Suprapubic skin (tissue), 4 donors: ENCODE results near the gene ARMH3. TPM values are rescaled to one million over a fixed set of nuclear protein-coding genes. Genes with fewer than 3 reads are reported as not detected.
"Not testable (repeated sequence)": the region's sequence is repeated elsewhere in the genome, so short reads cannot be mapped to it uniquely, and the experiment has no call there.

Source experiments
- DNase-seq, 2 donors: peaks; one replicate each; pipeline ENCODE4 v3.0.0-alpha.2; 2019; ENCODE audit warnings: low spot score in 2 of 2
- H3K27ac ChIP-seq: fragments of 200-600 bp; sonication (generic); one replicate; pipeline ENCODE4 v1.5.1; 2019
- H3K27me3 ChIP-seq: fragments of 200-600 bp; sonication (generic); one replicate; pipeline ENCODE4 v1.5.1; 2019
- H3K36me3 ChIP-seq: fragments of 200-600 bp; sonication (generic); one replicate; pipeline ENCODE4 v1.5.1; 2019
- H3K4me1 ChIP-seq: fragments of 200-600 bp; sonication (generic); one replicate; pipeline ENCODE4 v1.5.1; 2019
- H3K4me3 ChIP-seq: fragments of 200-600 bp; sonication (generic); one replicate; pipeline ENCODE4 v1.5.1; 2019; ENCODE audit warnings: mild to moderate bottlenecking
- H3K9me3 ChIP-seq: fragments of 200-600 bp; sonication (generic); one replicate; pipeline ENCODE4 v1.5.1; 2019
- EP300 ChIP-seq: sonication (generic); formaldehyde crosslinking; IDR thresholded peaks from one replicate; pipeline ENCODE4 v1.6.1; 2017; ENCODE audit warnings: antibody characterized with exemption
- POLR2A ChIP-seq, 2 donors: fragments of 450-650 bp; IDR thresholded peaks; one replicate each; pipeline ENCODE4 v1.6.1; 2017; ENCODE audit warnings: antibody characterized with exemption in 2 of 2, mild to moderate bottlenecking in 2 of 2, moderate library complexity in 2 of 2
- POLR2AphosphoS5 ChIP-seq, 3 donors: sonication (generic); formaldehyde crosslinking; IDR thresholded peaks; one replicate each; pipeline ENCODE4 v1.6.1; 2017; ENCODE audit warnings: antibody characterized with exemption in 3 of 3
- WGBS: methylation state at CpG from one replicate; pipeline ENCODE4 v1.1.5; 2018; 5-methylcytosine and 5-hydroxymethylcytosine counted together
- total RNA-seq, 4 donors: library from RNA; depleted of rRNA; stranded (reverse); fragments of >200 nt; gene quantifications; one replicate each; pipeline ENCODE4 v1.1.0, GENCODE V29; 2016
- TF ChIP-seq, protein P1 (sequence below), 2 donors: fragments of 200-600 bp in 1 of 2; fragments of 450-650 bp in 1 of 2; sonication (generic) in 1 of 2; IDR thresholded peaks; one replicate each; pipeline ENCODE4 v1.5.1; 2016 to 2019; ENCODE audit warnings: antibody characterized with exemption in 2 of 2, mild to moderate bottlenecking in 1 of 2, moderate library complexity in 1 of 2

The ARMH3 gene
- total RNA-seq, 4 donors from 2014 or later, result 12.1 to 25.7 (median 20.4) TPM

DNA sequence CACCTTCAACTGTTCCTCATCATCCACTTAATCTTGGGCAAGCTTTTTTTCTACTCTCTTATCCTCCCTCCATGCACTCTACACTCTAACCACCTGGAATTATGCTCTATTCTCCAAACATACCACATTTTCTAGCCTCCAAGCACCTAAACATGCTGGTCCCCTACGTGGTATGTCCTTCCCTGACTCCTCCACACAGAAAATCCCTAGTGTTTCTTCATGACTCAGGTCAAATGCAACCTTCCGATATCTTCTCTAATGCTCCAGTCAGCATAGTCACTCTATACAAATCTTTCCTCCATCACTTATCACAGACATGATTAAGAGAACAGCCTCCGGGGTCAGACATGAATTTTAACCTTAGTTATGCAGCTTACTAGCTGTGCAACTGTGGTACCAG, 68.8 kb downstream of the ARMH3 start:
- TF ChIP-seq, protein P1, sequence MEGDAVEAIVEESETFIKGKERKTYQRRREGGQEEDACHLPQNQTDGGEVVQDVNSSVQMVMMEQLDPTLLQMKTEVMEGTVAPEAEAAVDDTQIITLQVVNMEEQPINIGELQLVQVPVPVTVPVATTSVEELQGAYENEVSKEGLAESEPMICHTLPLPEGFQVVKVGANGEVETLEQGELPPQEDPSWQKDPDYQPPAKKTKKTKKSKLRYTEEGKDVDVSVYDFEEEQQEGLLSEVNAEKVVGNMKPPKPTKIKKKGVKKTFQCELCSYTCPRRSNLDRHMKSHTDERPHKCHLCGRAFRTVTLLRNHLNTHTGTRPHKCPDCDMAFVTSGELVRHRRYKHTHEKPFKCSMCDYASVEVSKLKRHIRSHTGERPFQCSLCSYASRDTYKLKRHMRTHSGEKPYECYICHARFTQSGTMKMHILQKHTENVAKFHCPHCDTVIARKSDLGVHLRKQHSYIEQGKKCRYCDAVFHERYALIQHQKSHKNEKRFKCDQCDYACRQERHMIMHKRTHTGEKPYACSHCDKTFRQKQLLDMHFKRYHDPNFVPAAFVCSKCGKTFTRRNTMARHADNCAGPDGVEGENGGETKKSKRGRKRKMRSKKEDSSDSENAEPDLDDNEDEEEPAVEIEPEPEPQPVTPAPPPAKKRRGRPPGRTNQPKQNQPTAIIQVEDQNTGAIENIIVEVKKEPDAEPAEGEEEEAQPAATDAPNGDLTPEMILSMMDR (IDR thresholded peaks at IDR 0.05), result no peak
- TF ChIP-seq POLR2A (IDR thresholded peaks at IDR 0.05) (no peak), EP300 (no peak)
- WGBS, result 62% methylated on average over 3 of the region's 3 CpGs
- Histone ChIP-seq H3K27me3 (no peaks in the 10 kb centered on the region), H3K36me3 (peaks cover 90% of the 10 kb centered on the region), H3K27ac (no peak overlapping the region), H3K4me1 (no peaks in the 10 kb centered on the region), H3K9me3 (no peaks in the 10 kb centered on the region), H3K4me3 (no peak overlapping the region)
- no peak for DNase-seq

DNA sequence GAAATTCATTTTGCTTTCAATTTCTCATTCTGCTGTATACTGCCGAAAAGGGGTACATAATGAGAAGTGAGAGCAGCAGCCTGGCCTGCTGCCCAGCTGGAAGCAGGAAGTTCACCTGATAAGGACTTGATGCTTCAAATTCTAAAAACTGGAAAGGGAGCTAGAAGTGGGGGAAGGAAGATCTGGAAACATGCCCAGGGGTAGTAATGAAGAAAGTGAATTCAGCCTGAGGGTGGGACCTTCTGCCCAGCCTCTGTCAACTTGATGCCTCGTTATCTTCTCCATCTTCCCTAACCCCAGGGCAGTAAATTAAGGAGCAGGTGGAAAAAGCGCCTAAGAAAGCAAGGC, 69.4 kb downstream of the ARMH3 start:
- 44% methylated on average over 3 of the region's 3 CpGs for WGBS
- Histone ChIP-seq H3K4me3 (no peak overlapping the region), H3K36me3 (peaks cover 86% of the 10 kb centered on the region), H3K9me3 (no peaks in the 10 kb centered on the region), H3K27me3 (no peaks in the 10 kb centered on the region), H3K27ac (no peak overlapping the region), H3K4me1 (no peaks in the 10 kb centered on the region)
- TF ChIP-seq, protein P1 (IDR thresholded peaks at IDR 0.05), result no peak
- TF ChIP-seq POLR2AphosphoS5 (IDR thresholded peaks at IDR 0.05), result no peak
- TF ChIP-seq POLR2A (IDR thresholded peaks at IDR 0.05), result no peak
- no peak for DNase-seq

DNA sequence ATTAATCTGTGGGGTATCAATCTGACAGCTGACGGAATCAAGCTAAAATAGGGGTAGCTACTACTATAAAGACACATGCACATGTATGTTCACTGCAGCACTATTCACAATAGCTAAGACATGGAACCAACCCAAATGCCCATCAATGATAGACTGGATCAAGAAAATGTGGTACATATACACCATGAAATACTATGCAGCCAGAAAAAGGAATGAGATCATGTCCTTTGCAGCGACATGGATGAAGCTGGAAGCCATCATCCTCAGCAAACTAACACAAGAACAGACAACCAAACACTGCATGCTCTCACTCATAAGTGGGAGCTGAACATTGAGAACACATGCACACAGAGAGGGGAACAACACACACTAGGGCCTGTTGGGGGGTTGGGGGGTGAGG, 75.3 kb downstream of the ARMH3 start:
- not testable (repeated sequence) for H3K27me3 ChIP-seq, H3K4me3 ChIP-seq, H3K27ac ChIP-seq, H3K9me3 ChIP-seq, DNase-seq, H3K4me1 ChIP-seq
- 98% methylated on average over 2 of the region's 2 CpGs for WGBS
- peaks cover 47% of the 10 kb centered on the region for H3K36me3 ChIP-seq

DNA sequence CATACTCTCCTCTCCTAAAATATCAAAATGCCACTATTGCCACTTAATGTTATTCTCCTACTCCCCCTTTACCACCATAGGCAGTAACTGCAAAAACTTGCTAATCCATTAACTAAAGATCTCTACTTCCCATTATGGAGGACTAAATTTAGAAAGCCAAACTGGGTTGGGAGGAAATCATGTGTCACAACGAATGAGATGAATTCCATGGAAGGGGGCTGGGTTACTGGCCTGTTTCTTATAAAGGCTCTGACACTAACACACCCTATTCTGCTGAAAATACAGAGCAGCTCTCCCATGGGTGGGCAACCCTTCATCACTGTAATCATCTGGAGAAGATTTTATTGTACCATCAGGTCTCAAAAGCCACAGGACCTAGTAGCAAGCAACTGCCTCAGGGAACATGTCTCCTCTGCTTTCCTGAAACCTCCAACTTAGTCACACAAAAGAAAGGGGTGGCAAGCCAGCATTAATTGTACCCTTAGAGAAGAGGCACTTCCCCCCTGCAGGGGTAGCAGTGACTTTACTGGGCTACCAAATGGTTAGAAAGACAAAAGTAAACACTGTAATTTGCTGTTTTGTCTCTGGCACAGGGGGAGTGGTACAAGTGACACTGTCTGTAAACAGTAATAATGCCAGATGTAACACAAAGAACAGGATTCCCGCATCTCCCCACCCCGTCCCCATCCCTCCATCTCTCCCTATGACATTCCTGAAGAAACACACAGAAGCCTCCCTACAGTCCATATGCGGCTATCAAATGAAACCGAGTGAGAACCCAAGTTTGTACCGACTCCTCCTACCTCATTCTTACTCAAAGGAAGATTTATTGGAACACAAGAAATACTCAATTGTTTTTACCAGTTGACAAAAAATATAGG, 81.6 kb downstream of the ARMH3 start:
- Histone ChIP-seq H3K27me3 (no peaks in the 10 kb centered on the region), H3K4me3 (no peak overlapping the region), H3K4me1 (no peaks in the 10 kb centered on the region), H3K27ac (no peak overlapping the region), H3K9me3 (no peaks in the 10 kb centered on the region), H3K36me3 (peaks cover 43% of the 10 kb centered on the region)
- DNase-seq, result no peak
- 78% methylated on average over 6 of the region's 6 CpGs for WGBS
- TF ChIP-seq POLR2A (IDR thresholded peaks at IDR 0.05), result no peak
- TF ChIP-seq EP300, result no peak
- TF ChIP-seq, protein P1 (IDR thresholded peaks at IDR 0.05), result no peak
- TF ChIP-seq POLR2AphosphoS5 (IDR thresholded peaks at IDR 0.05), result no peak

DNA sequence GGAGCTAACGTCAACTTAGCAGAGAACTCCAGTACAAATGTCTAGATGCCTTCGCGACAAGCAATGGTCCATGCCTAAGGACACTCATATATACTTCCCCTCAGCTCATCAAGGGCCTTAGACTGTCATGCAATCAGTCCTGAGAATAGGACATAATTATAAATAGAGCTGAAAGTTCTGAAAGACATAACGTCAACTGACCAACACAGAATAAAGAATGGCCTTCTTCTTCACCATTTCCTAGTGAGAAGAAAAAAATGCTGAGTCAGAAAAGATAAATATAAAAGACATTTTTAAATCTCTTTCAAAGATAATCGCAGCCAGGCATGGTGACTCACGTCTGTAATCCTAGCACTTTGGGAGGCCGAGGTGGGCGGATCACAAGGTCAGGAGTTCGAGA, 83.2 kb downstream of the ARMH3 start:
- Histone ChIP-seq H3K4me3 (no peak overlapping the region), H3K27me3 (no peaks in the 10 kb centered on the region), H3K36me3 (peaks cover 46% of the 10 kb centered on the region), H3K27ac (no peak overlapping the region), H3K9me3 (no peaks in the 10 kb centered on the region), H3K4me1 (no peaks in the 10 kb centered on the region)
- DNase-seq, result no peak
- 79% methylated on average over 9 of the region's 9 CpGs for WGBS
- no peak for TF ChIP-seq EP300

DNA sequence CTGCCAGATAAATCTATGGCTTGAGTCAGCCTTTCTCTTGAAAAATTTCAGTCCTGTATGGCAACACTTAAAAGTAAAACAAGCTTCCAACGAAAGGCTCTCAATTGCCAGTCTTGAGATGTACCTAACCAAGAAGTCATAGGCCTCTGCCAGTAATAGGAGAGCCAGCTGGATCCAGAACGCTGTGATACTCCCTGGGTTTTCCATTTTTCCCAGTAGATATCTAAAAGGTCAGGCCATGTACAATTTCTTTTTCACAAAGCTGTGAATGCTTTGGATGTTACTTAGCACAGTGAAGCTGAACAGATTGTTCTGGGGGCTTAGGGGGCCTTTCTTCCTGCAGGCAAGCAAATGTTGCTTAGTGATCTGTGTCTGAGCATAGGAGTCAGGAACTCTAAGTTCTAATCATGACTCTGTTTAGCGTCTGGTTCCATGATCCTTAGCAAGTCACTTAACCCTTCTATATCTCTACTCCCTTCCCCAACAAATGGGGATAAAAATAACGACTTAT, 86.5 kb downstream of the ARMH3 start:
- no peak for DNase-seq
- H3K4me3 ChIP-seq, result no peak overlapping the region
- H3K27ac ChIP-seq, result no peak overlapping the region
- TF ChIP-seq EP300 (no peak), POLR2A (IDR thresholded peaks at IDR 0.05) (no peak), POLR2AphosphoS5 (IDR thresholded peaks at IDR 0.05) (no peak)
- TF ChIP-seq, protein P1 (IDR thresholded peaks at IDR 0.05), result no peak
- no peaks in the 10 kb centered on the region for H3K27me3 ChIP-seq
- H3K9me3 ChIP-seq, result no peaks in the 10 kb centered on the region
- peaks cover 44% of the 10 kb centered on the region for H3K36me3 ChIP-seq
- WGBS, result 49% methylated on average over 4 of the region's 4 CpGs
- no peaks in the 10 kb centered on the region for H3K4me1 ChIP-seq
